Activated CD4-positive, alpha-beta T cell treated with anti-CD3 and anti-CD28 coated beads, Interleukin-2, amount 10 ng/mL, durations not matched to agents 7 days and 5 days (primary cell): Measurements from ENCODE around the gene CCDC92. TPM values are rescaled to one million over a fixed set of nuclear protein-coding genes. Genes with fewer than 3 reads are reported as not detected.
A peak's percentile ranks its signal among the peaks of the same experiment; 100 is the strongest.

Source experiments
- CTCF ChIA-PET: fragments of 350-600 bp; sonication (Branson Sonifier 250); formaldehyde crosslinking; loops from one replicate; lab custom pipeline; 2021; ENCODE audit warnings: antibody characterized with exemption; lab: Charles Lee
- POLR2A ChIA-PET: fragments of 350-600 bp; sonication (Branson Sonifier 250); formaldehyde crosslinking; loops from one replicate; lab custom pipeline; 2021; ENCODE audit warnings: antibody characterized with exemption; lab: Charles Lee
- DNase-seq: peaks from one replicate; pipeline ENCODE4 v3.0.0-alpha.2; 2020
- H3K27ac Mint-ChIP-seq: one replicate; pipeline ENCODE4 v1.8.0; 2021; ENCODE audit warnings: mild to moderate bottlenecking, moderate library complexity, mixed read lengths
- H3K27me3 Mint-ChIP-seq: one replicate; pipeline ENCODE4 v1.8.0; 2021; ENCODE audit warnings: mixed read lengths
- H3K36me3 Mint-ChIP-seq: one replicate; pipeline ENCODE4 v1.8.0; 2021; ENCODE audit warnings: low read depth, mixed read lengths
- H3K4me1 Mint-ChIP-seq: one replicate; pipeline ENCODE4 v1.8.0; 2021; ENCODE audit warnings: mixed read lengths
- H3K4me3 Mint-ChIP-seq: one replicate; pipeline ENCODE4 v1.8.0; 2021; ENCODE audit warnings: mild to moderate bottlenecking, moderate library complexity, mixed read lengths
- H3K9me3 Mint-ChIP-seq: one replicate; pipeline ENCODE4 v1.8.0; 2021; ENCODE audit warnings: mixed read lengths
- total RNA-seq, 2 experiments: library from RNA; stranded (reverse); gene quantifications; one replicate each; pipeline ENCODE4 v1.2.3, GENCODE V29; 2021

Gene CCDC92
- total RNA-seq, 2 experiments from 2014 or later: 27.9 to 28.8 TPM

DNA sequence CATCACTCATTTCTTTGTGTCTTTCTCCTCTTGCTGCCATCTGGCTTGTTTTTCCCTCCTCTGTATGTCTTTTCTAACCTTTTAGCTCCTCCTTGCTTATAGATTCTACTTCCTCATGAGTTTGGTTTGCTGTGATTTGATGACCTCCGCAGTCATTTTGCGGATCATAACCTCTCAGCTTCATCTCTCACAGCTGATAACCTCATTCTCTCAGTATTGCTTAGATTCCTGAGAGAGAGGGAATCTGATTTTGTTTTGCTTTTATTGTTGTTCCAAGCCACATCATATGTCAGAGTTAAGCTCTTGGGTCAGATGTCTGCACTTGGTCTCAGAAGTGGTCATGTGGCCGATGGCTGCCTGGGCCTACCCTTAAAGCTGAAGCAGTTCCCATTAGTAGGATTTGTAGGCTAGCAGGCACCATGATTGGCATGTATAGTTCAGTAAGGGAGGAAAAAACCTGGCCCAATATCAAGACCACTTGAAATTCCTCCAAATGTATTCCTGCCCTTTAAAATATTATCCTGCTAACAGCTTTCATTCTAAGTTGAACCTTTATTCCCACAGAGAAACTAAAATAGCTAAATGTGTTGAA lies 13.8 kb upstream of the CCDC92 start:
- ChIA-PET CTCF (interaction anchor here (0.6 to 0.9 kb wide), 3 partner anchors 18 to 144 kb away, joined by 3 read pairs; no protein-coding TSS in a partner anchor), POLR2A (no interaction called here)
- Mint-ChIP-seq H3K4me3 (no peak overlapping the region), H3K36me3 (peaks cover 16% of the 10 kb centered on the region), H3K27me3 (no peaks in the 10 kb centered on the region), H3K27ac (no peak overlapping the region), H3K9me3 (no peaks in the 10 kb centered on the region), H3K4me1 (peaks cover 14% of the 10 kb centered on the region)
- DNase-seq: no peak

DNA sequence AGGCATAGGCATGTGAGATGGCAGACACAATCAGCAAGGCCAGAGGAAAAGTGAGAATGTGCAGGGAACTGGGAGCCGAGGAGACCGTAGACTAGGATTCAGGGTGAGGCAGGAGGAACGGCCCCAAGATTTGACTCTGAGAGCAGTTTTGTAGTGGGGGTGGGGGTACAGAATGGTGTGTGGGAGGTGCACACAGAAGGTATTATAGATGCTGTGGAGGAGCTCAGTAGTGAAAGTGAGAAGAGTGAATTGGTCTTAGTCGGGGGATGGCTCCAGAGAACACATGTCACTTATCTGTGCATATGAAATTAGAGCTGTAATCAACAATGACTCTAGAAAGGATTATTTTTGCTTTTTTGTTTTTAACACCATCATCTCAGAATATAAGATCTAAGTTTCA lies 12.3 kb upstream of the CCDC92 start:
- H3K36me3 Mint-ChIP-seq: peaks cover 19% of the 10 kb centered on the region
- H3K4me3 Mint-ChIP-seq: no peak overlapping the region
- H3K4me1 Mint-ChIP-seq: peaks cover 6% of the 10 kb centered on the region
- no peaks in the 10 kb centered on the region for H3K27me3 Mint-ChIP-seq
- H3K9me3 Mint-ChIP-seq: no peaks in the 10 kb centered on the region
- DNase-seq: no peak
- ChIA-PET CTCF (interaction anchor here (1.3 to 1.4 kb wide), 2 partner anchors 16 to 57 kb away, joined by 3 read pairs; no protein-coding TSS in a partner anchor), POLR2A (interaction anchor here (0.5 kb wide), 1 partner anchor 357 kb away, joined by 4 read pairs; no protein-coding TSS in a partner anchor)
- no peak overlapping the region for H3K27ac Mint-ChIP-seq

DNA sequence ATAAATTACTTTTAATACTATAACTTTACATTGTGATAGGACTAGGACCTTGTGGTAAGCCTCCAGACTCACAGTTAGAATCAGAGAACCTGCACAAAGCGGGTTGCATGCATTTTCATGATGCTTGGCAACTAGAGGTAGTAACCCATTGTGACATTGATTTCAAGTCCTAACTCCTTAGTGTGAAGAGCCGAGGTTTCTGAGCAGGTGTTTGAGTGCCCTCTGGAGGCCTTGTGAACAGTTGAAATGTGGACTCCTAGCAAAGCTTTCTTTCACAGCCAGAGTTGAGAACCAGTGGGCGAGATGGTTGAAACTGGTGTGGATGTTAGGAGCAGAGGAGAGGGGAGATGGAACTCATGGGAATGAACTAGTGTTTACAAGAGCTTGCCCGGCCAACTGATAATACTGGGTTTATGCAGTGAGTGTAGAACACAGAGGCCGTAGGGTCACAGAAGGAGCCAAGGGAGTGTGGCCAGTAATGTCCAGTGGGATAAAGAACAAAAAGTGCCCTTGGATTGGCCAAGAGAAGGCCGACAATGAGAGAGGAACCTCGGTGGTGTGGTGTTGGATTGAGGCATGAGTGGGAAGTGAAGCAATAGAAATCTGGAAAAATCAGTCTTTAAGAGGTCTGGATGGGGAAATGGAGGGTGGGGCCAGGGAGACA lies 11.3 kb upstream of the CCDC92 start:
- no peaks in the 10 kb centered on the region for H3K27me3 Mint-ChIP-seq
- ChIA-PET POLR2A (no interaction called here), CTCF (interaction anchor here (0.6 to 1.4 kb wide), 7 partner anchors 14 to 79 kb away, joined by 3 to 4 read pairs (median 3); no protein-coding TSS in a partner anchor)
- no peaks in the 10 kb centered on the region for H3K9me3 Mint-ChIP-seq
- no peak overlapping the region for H3K4me3 Mint-ChIP-seq
- peak; percentile 68 for DNase-seq
- no peak overlapping the region for H3K27ac Mint-ChIP-seq
- H3K4me1 Mint-ChIP-seq: peaks cover 4% of the 10 kb centered on the region
- H3K36me3 Mint-ChIP-seq: peaks cover 11% of the 10 kb centered on the region

DNA sequence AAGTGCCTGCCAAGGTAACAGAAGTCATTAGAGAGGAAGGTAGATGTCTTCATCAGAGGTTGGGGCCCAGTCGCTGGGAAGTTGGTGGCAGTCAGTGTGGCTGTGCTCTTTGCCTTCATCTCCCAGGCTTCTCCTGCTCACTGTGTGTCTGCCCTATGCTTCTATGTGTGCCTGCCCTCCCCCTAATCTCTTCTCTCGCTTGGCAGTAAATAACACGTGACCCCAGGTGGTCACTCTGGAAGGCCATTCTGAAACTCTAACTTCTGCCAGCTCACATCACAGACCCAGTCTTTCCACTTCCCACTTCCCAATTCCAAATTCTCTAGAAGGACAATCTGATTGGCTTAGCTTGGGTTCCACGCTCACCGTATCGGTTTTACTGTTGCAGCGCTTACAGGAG lies 9.6 kb upstream of the CCDC92 start:
- Mint-ChIP-seq H3K27me3 (no peaks in the 10 kb centered on the region), H3K27ac (no peak overlapping the region), H3K4me1 (peaks cover 4% of the 10 kb centered on the region), H3K9me3 (no peaks in the 10 kb centered on the region), H3K36me3 (peaks cover 11% of the 10 kb centered on the region), H3K4me3 (no peak overlapping the region)
- POLR2A ChIA-PET: no interaction called here
- CTCF ChIA-PET: interaction anchor here (1.1 to 1.3 kb wide), 2 partner anchors 9 to 22 kb away, joined by 3 to 4 read pairs; no protein-coding TSS in a partner anchor
- DNase-seq: no peak

DNA sequence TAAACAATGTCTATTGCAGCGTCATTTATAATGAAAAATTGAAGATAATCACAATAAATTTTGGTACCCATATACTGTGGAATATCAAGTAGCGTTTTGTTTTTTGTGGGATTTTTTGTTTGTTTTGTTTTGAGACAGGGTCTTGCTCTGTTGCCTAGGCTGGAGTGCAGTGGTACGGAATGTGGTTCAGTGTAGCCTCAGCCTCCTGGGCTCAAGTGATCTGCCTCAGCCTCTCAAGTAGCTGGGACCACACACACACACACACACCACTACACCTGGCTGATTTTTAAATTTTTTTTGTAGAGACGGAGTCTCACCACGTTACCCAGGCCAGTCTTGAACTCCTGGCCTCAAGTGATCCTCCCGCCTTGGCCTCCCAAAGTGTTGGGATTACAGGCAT lies 6.9 kb upstream of the CCDC92 start:
- ChIA-PET POLR2A (no interaction called here), CTCF (no interaction called here)
- Mint-ChIP-seq H3K4me3 (no peak overlapping the region), H3K36me3 (peaks cover 18% of the 10 kb centered on the region), H3K9me3 (no peaks in the 10 kb centered on the region), H3K27ac (no peak overlapping the region), H3K27me3 (no peaks in the 10 kb centered on the region), H3K4me1 (peaks cover 13% of the 10 kb centered on the region)
- DNase-seq: no peak

DNA sequence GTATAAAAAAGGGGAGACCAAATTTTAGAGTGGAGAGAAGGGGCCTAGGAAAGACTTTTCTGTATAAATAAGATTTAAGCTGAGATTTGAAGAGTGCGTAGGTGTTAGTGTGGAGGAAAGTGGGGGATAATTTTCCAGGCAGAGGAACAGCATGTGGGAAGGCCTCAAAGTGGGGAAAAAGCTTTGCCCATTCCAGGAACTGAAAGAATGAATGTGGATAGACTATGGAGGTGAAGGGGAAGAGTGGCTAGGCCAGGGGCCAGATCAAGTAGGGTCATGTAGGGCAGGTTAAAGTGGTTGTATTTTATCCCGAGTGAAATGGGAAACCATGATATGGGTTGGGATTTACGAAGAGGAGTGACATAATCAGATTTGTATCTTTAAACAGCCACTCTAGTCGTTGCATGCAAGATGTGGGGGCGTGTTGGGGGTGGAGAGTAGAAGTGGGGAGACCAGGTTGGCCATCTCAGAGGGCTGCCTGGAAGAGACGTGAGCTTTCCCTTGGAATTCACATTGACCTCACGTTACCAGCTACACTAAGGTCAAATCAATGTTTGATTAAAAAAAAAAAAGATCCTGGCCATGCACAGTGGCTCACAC lies 3.7 kb upstream of the CCDC92 start:
- DNase-seq: no peak
- Mint-ChIP-seq H3K9me3 (no peaks in the 10 kb centered on the region), H3K4me1 (peaks cover 19% of the 10 kb centered on the region), H3K27ac (no peak overlapping the region), H3K27me3 (no peaks in the 10 kb centered on the region), H3K36me3 (peaks cover 22% of the 10 kb centered on the region), H3K4me3 (no peak overlapping the region)
- CTCF ChIA-PET: interaction anchor here (0.6 kb wide), 2 partner anchors 13 to 63 kb away, joined by 3 to 7 read pairs; no protein-coding TSS in a partner anchor
- POLR2A ChIA-PET: interaction anchor here (0.5 kb wide), 1 partner anchor 582 kb away, joined by 3 read pairs; no protein-coding TSS in a partner anchor

DNA sequence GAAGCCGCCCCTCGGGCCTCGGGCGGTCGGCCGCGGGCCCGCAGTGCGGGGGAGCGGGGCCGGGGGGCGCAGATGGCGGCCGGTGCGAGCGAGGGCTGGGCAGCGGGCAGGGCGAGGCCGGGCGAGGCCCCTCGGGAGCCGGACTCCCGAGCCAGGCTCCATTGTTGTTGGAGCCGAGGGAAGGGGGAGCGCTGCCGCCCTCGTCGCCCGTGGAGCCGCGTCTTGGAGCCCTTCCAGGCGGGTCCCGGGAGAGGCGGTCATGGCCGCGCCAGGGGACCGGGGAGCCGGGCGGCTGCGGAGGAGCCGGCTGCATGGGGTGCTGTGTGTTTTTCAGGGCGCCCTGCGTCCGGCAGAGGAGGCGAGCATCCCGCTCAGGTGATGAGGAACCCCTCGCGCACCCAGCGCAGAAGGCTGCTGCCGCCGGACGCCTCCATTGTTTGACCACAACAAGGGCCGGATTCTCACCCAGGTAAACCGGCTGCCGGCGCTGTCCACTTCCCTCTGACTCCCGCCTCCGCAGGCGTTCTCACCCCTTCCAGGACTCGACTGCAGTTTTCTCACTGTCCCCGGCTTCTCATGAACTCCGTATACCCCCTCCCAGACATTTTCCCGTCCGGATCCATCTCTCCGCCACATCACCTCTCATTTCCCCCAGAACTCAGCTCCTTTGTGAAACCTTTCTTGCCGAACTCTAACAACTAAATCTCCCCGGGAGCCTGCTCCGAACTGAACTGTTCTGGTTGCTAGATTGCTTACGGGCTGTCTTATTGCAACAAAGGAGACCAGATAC lies 1.1 kb upstream of the CCDC92 start:
- no peaks in the 10 kb centered on the region for H3K27me3 Mint-ChIP-seq
- H3K9me3 Mint-ChIP-seq: no peaks in the 10 kb centered on the region
- peak overlapping the region; percentile 83 for H3K4me3 Mint-ChIP-seq
- CTCF ChIA-PET: no interaction called here
- peaks cover 36% of the 10 kb centered on the region for H3K4me1 Mint-ChIP-seq
- H3K36me3 Mint-ChIP-seq: peaks cover 18% of the 10 kb centered on the region
- peak; percentile 24 for DNase-seq
- POLR2A ChIA-PET: no interaction called here
- H3K27ac Mint-ChIP-seq: peak overlapping the region; percentile 59

DNA sequence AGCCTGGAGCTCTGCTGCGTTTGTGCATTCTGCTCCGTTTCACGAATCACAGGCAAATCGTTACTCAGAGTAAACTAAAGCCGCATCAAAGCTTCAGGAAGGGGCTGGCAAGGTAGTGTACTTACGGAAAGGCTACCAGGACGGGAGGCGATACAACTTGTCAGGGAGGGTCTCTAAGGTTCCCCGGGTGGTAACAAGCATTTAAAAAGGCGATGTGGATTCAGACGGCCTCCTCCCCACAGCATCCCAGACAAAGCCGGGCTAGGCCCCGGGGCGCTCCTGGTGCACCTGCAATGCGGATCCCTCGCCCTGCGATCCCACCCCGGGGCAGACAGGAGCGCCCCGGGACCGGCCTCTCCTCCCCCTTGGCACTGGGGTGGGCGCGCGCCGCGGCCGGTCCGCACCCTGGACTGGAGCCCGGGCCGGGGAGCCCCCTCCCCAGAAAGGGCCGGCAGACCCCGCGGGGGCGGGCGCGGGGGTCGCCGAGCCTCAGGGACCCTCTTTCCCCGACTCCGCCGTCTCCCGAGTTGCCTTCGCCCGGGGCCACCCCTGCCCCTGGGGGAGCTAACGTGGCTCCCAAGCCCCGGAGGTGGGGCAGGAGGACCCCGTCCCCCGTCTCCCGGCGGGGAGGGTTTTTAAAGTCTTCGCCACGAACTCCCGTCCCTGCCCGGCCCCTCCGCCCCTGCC lies 718 bp downstream of the CCDC92 start:
- Mint-ChIP-seq H3K9me3 (no peaks in the 10 kb centered on the region), H3K27me3 (no peaks in the 10 kb centered on the region), H3K4me3 (peak overlapping the region; percentile 78), H3K27ac (peak overlapping the region; percentile 86), H3K4me1 (peaks cover 36% of the 10 kb centered on the region), H3K36me3 (peaks cover 13% of the 10 kb centered on the region)
- ChIA-PET CTCF (interaction anchor here (0.6 to 0.8 kb wide), 2 partner anchors 50 to 166 kb away, joined by 3 read pairs; no protein-coding TSS in a partner anchor), POLR2A (no interaction called here)
- DNase-seq: peak; percentile 51

DNA sequence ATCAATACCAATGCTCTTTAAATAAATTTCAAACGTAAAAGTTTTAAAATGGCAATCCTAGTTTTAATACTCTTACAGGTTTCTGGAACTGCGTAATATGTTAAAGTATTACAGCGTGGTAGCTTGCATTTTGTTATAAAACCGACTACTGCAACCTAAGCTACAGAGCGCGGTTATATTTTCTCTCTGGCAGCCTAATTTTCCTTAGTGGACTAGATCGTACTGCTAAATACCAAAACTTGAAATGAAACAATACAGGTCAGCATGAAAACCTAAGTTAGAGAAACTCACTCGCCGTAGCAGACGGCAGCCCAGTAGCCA lies 1.2 kb downstream of the CCDC92 start:
- peaks cover 13% of the 10 kb centered on the region for H3K36me3 Mint-ChIP-seq
- peak overlapping the region; percentile 86 for H3K27ac Mint-ChIP-seq
- no peak for DNase-seq
- peak overlapping the region; percentile 78 for H3K4me3 Mint-ChIP-seq
- peaks cover 36% of the 10 kb centered on the region for H3K4me1 Mint-ChIP-seq
- POLR2A ChIA-PET: no interaction called here
- no peaks in the 10 kb centered on the region for H3K9me3 Mint-ChIP-seq
- CTCF ChIA-PET: interaction anchor here (0.6 to 0.8 kb wide), 2 partner anchors 50 to 166 kb away, joined by 3 read pairs; no protein-coding TSS in a partner anchor
- H3K27me3 Mint-ChIP-seq: no peaks in the 10 kb centered on the region

DNA sequence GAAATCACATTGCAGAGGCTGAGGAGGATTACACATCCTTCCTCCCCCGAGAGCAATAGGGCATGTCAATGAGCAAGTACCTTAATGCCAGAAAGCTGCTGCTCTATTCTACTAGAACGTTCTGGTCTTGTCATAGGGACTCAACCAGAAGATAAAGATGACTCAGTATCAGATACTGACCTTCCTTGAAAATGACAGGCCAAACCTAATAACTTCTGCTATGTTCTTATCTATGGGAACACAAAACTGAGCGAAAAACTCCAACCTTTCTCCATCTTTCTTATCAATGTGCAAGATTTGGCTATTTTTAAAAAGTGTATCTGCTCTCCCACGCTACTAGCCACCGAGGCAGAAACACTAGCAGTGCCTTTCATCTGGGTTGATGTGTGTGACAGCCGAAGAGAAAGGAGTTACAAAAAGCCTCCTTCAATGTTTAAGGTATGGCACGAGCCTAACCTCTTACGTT lies 5.5 kb downstream of the CCDC92 start:
- peaks cover 2% of the 10 kb centered on the region for H3K36me3 Mint-ChIP-seq
- H3K27me3 Mint-ChIP-seq: no peaks in the 10 kb centered on the region
- H3K9me3 Mint-ChIP-seq: no peaks in the 10 kb centered on the region
- peaks cover 20% of the 10 kb centered on the region for H3K4me1 Mint-ChIP-seq
- ChIA-PET POLR2A (no interaction called here), CTCF (no interaction called here)
- DNase-seq: no peak
- H3K4me3 Mint-ChIP-seq: no peak overlapping the region
- H3K27ac Mint-ChIP-seq: no peak overlapping the region

DNA sequence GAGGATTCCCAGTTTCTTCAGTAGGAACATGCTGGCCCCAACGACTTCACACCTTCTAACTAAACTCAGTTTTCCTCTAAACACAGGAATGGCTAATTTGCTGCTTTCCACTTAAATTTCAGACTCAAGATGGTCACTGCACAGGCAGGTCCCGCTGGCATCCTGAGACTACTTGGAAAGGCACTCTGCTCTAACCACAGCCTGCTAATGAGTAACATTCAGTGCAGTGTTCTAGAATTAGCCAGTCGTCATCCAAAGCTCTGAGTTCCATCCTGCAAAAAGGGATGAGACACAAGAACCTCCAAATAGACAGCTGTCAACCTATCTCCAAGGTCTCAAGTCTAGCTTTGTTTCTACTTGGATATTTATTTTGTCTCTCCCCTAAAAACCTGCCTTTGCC lies 6.0 kb downstream of the CCDC92 start:
- ChIA-PET POLR2A (no interaction called here), CTCF (interaction anchor here (1.4 kb wide), 1 partner anchor 22 kb away, joined by 3 read pairs; no protein-coding TSS in a partner anchor)
- peaks cover 2% of the 10 kb centered on the region for H3K36me3 Mint-ChIP-seq
- no peaks in the 10 kb centered on the region for H3K9me3 Mint-ChIP-seq
- H3K27me3 Mint-ChIP-seq: no peaks in the 10 kb centered on the region
- no peak overlapping the region for H3K4me3 Mint-ChIP-seq
- no peak overlapping the region for H3K27ac Mint-ChIP-seq
- no peak for DNase-seq
- H3K4me1 Mint-ChIP-seq: peaks cover 20% of the 10 kb centered on the region

DNA sequence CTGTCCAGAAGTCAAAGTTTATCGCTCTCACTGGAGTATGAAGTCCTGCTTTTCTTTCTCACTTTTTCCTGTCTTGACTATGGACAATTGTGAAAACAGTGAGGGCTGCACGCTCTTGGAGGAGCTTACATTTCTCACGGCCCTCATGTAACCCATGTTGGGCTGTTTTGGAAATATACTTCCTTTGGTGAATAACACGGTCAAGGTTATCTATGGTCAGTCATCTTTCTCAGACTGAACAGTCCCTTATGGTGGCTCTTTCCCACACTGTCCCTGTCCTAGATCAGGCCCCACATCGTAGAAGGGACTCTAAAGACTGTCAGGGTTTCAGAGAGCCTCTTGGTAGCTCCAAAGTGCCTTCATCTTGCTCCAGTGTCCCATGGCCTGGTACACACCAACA lies 7.2 kb downstream of the CCDC92 start:
- no peaks in the 10 kb centered on the region for H3K9me3 Mint-ChIP-seq
- H3K27me3 Mint-ChIP-seq: no peaks in the 10 kb centered on the region
- peaks cover 9% of the 10 kb centered on the region for H3K4me1 Mint-ChIP-seq
- no peak for DNase-seq
- ChIA-PET CTCF (interaction anchor here (1.3 to 1.4 kb wide), 2 partner anchors 21 to 28 kb away, joined by 3 read pairs; no protein-coding TSS in a partner anchor), POLR2A (no interaction called here)
- H3K4me3 Mint-ChIP-seq: no peak overlapping the region
- no peak overlapping the region for H3K27ac Mint-ChIP-seq
- peaks cover 2% of the 10 kb centered on the region for H3K36me3 Mint-ChIP-seq
